ENCODE results near the gene DCANP1.

DCANP1 gene

GRCh38 chr5:135441350-135441831 is 5.8 kb downstream of the DCANP1 start:
- no peaks in the 10 kb centered on the region for H3K36me3 Mint-ChIP-seq (ENCODE audit: low read depth)
- peaks cover 26% of the 10 kb centered on the region for H3K27me3 Mint-ChIP-seq (ENCODE audit: low read depth)
- TF ChIP-seq CTCF (IDR thresholded peaks at IDR 0.05; ENCODE audit: unreplicated experiment in 3 of 3): no peak

GRCh38 chr5:135440916-135441315 is 6.2 kb downstream of the DCANP1 start:
- TF ChIP-seq CTCF (IDR thresholded peaks at IDR 0.05; ENCODE audit: unreplicated experiment in 3 of 3): no peak
- Mint-ChIP-seq H3K9me3 (no peaks in the 10 kb centered on the region), H3K4me1 (peaks cover 87% of the 10 kb centered on the region), H3K27ac (peak overlapping the region; percentile 51 to 77 (median 65)), H3K4me3 (peak overlapping the region in 1 of 3 experiments; percentile 3), H3K27me3 (ENCODE audit: low read depth) (peaks cover 22% of the 10 kb centered on the region), H3K36me3 (ENCODE audit: low read depth) (no peaks in the 10 kb centered on the region)

More at GRCh38 chr5:135441350-135441831, 5.8 kb downstream of the DCANP1 start:
- Mint-ChIP-seq H3K4me3 (peak overlapping the region in 1 of 3 experiments; percentile 3), H3K9me3 (no peaks in the 10 kb centered on the region), H3K27ac (peak overlapping the region; percentile 51 to 77 (median 65)), H3K4me1 (peaks cover 88% of the 10 kb centered on the region)

- TF ChIP-seq CTCF (IDR thresholded peaks at IDR 0.05; ENCODE audit: unreplicated experiment in 3 of 3): no peak
- no peaks in the 10 kb centered on the region for H3K36me3 Mint-ChIP-seq (ENCODE audit: low read depth)
- H3K27ac Mint-ChIP-seq: peak overlapping the region; percentile 75 to 84 (median 77)
- no peaks in the 10 kb centered on the region for H3K9me3 Mint-ChIP-seq
- H3K4me1 Mint-ChIP-seq: peaks cover 84% of the 10 kb centered on the region
- H3K4me3 Mint-ChIP-seq: peak overlapping the region in 1 of 3 experiments; percentile 8
- H3K27me3 Mint-ChIP-seq (ENCODE audit: low read depth): peaks cover 30% of the 10 kb centered on the region
These were observed 7.6 kb downstream of the DCANP1 start for GRCh38 chr5:135439231-135440205.

GRCh38 chr5:135438636-135439221 is 8.4 kb downstream of the DCANP1 start:
- no peak for TF ChIP-seq CTCF (IDR thresholded peaks at IDR 0.05; ENCODE audit: unreplicated experiment in 3 of 3)
- Mint-ChIP-seq H3K27me3 (ENCODE audit: low read depth) (peaks cover 27% of the 10 kb centered on the region), H3K9me3 (no peaks in the 10 kb centered on the region), H3K4me3 (no peak overlapping the region), H3K27ac (peak overlapping the region; percentile 75 to 84 (median 77)), H3K4me1 (peaks cover 81% of the 10 kb centered on the region), H3K36me3 (ENCODE audit: low read depth) (no peaks in the 10 kb centered on the region)

GRCh38 chr5:135437796-135438560 is 9.2 kb downstream of the DCANP1 start:
- Mint-ChIP-seq H3K9me3 (no peaks in the 10 kb centered on the region), H3K27ac (peak overlapping the region; percentile 75 to 84 (median 77)), H3K4me1 (peaks cover 78% of the 10 kb centered on the region), H3K4me3 (peak overlapping the region in 1 of 3 experiments; percentile 34), H3K27me3 (ENCODE audit: low read depth) (peaks cover 24% of the 10 kb centered on the region), H3K36me3 (ENCODE audit: low read depth) (no peaks in the 10 kb centered on the region)
- TF ChIP-seq CTCF (IDR thresholded peaks at IDR 0.05; ENCODE audit: unreplicated experiment in 3 of 3): no peak
